Heart left ventricle (tissue), 16 donors: ENCODE measurements around the gene LRMDA. TPM values are rescaled to one million over a fixed set of nuclear protein-coding genes. Genes with fewer than 3 reads are reported as not detected.

Experiments
- ATAC-seq, 4 donors: fragments of 200-7000 bp; cut with Tn5 transposase; one replicate each; pipeline ENCODE4 v1.9.1; 2020 to 2022; ENCODE audit warnings: moderate library complexity in 4 of 4, mild to moderate bottlenecking in 3 of 4, moderate number of reproducible peaks in 1 of 4
- DNase-seq, 5 donors: peaks; one replicate each; pipeline ENCODE4 v3.0.0-alpha.2; 2020
- H3K27ac ChIP-seq, 12 donors: fragments of 200-600 bp; sonication (generic) in 4 of 12; one replicate each; pipeline versions ENCODE4 v1.5.0 to v1.8.0; 2016 to 2022; ENCODE audit warnings: mild to moderate bottlenecking in 2 of 12
- H3K27me3 ChIP-seq, 9 donors: fragments of 200-600 bp; sonication (generic) in 2 of 9; one replicate each; pipeline versions ENCODE4 v1.5.1 to v1.8.0; 2016 to 2022; ENCODE audit warnings: mild to moderate bottlenecking in 3 of 9
- H3K36me3 ChIP-seq, 9 donors: fragments of 200-600 bp; sonication (generic) in 2 of 9; one replicate each; pipeline versions ENCODE4 v1.5.0 to v1.8.0; 2018 to 2022; ENCODE audit warnings: mild to moderate bottlenecking in 2 of 9
- H3K4me1 ChIP-seq, 12 donors: fragments of 200-600 bp; sonication (generic) in 4 of 12; one replicate each; pipeline versions ENCODE4 v1.5.0 to v1.8.0; 2016 to 2022; ENCODE audit warnings: mild to moderate bottlenecking in 3 of 12
- H3K4me3 ChIP-seq, 12 donors: fragments of 200-600 bp; sonication (generic) in 4 of 12; one replicate each; pipeline versions ENCODE4 v1.5.0 to v1.8.0; 2017 to 2022; ENCODE audit warnings: mild to moderate bottlenecking in 9 of 12, moderate library complexity in 4 of 12
- H3K9me3 ChIP-seq, 12 donors: fragments of 200-600 bp; sonication (generic) in 4 of 12; one replicate each; pipeline versions ENCODE4 v1.5.0 to v1.8.0; 2016 to 2022; ENCODE audit warnings: mild to moderate bottlenecking in 1 of 12
- CTCF ChIP-seq, 12 donors: fragments of 200-600 bp; sonication (generic) in 4 of 12; IDR thresholded peaks; one replicate each; pipeline versions ENCODE4 v1.5.0 to v1.8.0; 2018 to 2022; ENCODE audit warnings: antibody characterized with exemption in 12 of 12, mild to moderate bottlenecking in 5 of 12
- POLR2A ChIP-seq, 2 donors: fragments of 450-650 bp; IDR thresholded peaks; one replicate each; pipeline ENCODE4 v1.6.1; 2017; ENCODE audit warnings: antibody characterized with exemption in 2 of 2, mild to moderate bottlenecking in 2 of 2, moderate library complexity in 2 of 2
- WGBS, 4 donors: extraction: QIAGEN DNeasy Blood & Tissue Kit in 2 of 4; methylation state at CpG; one replicate each; pipeline versions ENCODE4 v1.1.5 to v1.1.7; 2013 to 2018; 5-methylcytosine and 5-hydroxymethylcytosine counted together
- intact Hi-C, 10 donors: fragments of 100-400 bp; cut with DNase I; formaldehyde crosslinking; loops; one replicate each; pipeline versions ENCODE4 v1.11.1 to v1.14.2; 2022
- polyA plus RNA-seq, 2 donors: library from polyadenylated mRNA; stranded (reverse); fragments of 200-250 nt; gene quantifications; one replicate each; pipeline ENCODE4 v1.2.3, GENCODE V29; 2013
- total RNA-seq, 9 donors: library from RNA; depleted of rRNA in 2 of 9; stranded (reverse); fragments of >200 nt in 2 of 9; fragmentation: NEBNext Ultra II Directional in 3 of 9; extraction: Animal tissue kit (Norgen Biotek cat#: 25700) in 3 of 9; gene quantifications; one replicate each; pipeline versions ENCODE4 v1.1.0 to v1.2.4, GENCODE V29; 2016 to 2023
- donor health status: ischemic (EF 13 %, LVEDD 7.1; RV severe dilation, severe dysfunction).
- donor health status: healthy with polysubstance abuse.
- donor health status: DM: no; HTN: yes; CAD: no.
- donor health status: DM: no; HTN: no; CAD: no.
- donor health status: ischemic (EF 25% LVEDD 6.9; RV normal size, moderate dysfunction).
- donor health status: ischemic (EF 25% LVEDD 5.7; RV mildly dilated, moderate dysfunction).
- donor health status: healthy.
- donor health status: DM: yes; HTN: yes; CAD: no.
- donor health status: ischemic (EF 35%, LVEDD 5.7; RV mildly dilated, moderate dysfunction).
- donor health status: nonischemic (EF 11% LVEDD 7.7; RV severe dilation, severe dysfunction).
- donor health status: DM: yes; HTN: yes; CAD: no.
- donor health status: PGD.
- donor health status: ischemic (EF 29% LVEDD 5.4; RV normal size, mild dysfunction).
- donor health status: nonischemic (EF 23%, LVEDD 6.1; RV moderate dilation, normal function).

Gene LRMDA
- total and polyA plus RNA-seq, 11 donors: 2.4 to 34.4 (median 14.9) TPM

GRCh38 chr10:75477680-75478079 is 46.3 kb downstream of the LRMDA start:
- TF ChIP-seq CTCF (IDR thresholded peaks at IDR 0.05) (no peak), POLR2A (IDR thresholded peaks at IDR 0.05) (no peak)
- H3K36me3 ChIP-seq: no peaks in the 10 kb centered on the region
- H3K27ac ChIP-seq: no peak overlapping the region
- no peak overlapping the region for H3K4me3 ChIP-seq
- ATAC-seq (no peak), DNase-seq (no peak)
- WGBS, 4 donors: 84 to 95% (median 91%) methylated on average over 4 of the region's 4 CpGs
- H3K4me1 ChIP-seq: peaks cover 0 to 4% (median 0%) of the 10 kb centered on the region in 12 donors
- intact Hi-C loops: no loop called here
- no peaks in the 10 kb centered on the region for H3K27me3 ChIP-seq
- H3K9me3 ChIP-seq: no peaks in the 10 kb centered on the region

- TF ChIP-seq POLR2A (IDR thresholded peaks at IDR 0.05) (no peak), CTCF (IDR thresholded peaks at IDR 0.05) (no peak)
- no peak for ATAC-seq
- DNase-seq: no peak
- Histone ChIP-seq H3K36me3 (no peaks in the 10 kb centered on the region), H3K4me3 (no peak overlapping the region), H3K27ac (no peak overlapping the region), H3K9me3 (peaks cover 0 to 20% (median 0%) of the 10 kb centered on the region in 12 donors), H3K4me1 (peaks cover 0 to 4% (median 0%) of the 10 kb centered on the region in 12 donors), H3K27me3 (no peaks in the 10 kb centered on the region)
- intact Hi-C loops: no loop called here
- WGBS, 4 donors: 92 to 98% (median 97%) methylated on average over 3 of the region's 3 CpGs
These were observed 49.0 kb downstream of the LRMDA start for GRCh38 chr10:75480374-75480773.

GRCh38 chr10:75483188-75483587 is 51.8 kb downstream of the LRMDA start:
- intact Hi-C loops: no loop called here

GRCh38 chr10:75484717-75485116 is 53.3 kb downstream of the LRMDA start:
- 100% methylated on average over 1 of the region's 1 CpG for WGBS, 4 donors
- Histone ChIP-seq H3K4me1 (peaks cover 0 to 7% (median 0%) of the 10 kb centered on the region in 12 donors), H3K27ac (no peak overlapping the region), H3K4me3 (no peak overlapping the region), H3K9me3 (peaks cover 0 to 21% (median 0%) of the 10 kb centered on the region in 12 donors), H3K27me3 (no peaks in the 10 kb centered on the region), H3K36me3 (no peaks in the 10 kb centered on the region)
- TF ChIP-seq CTCF (IDR thresholded peaks at IDR 0.05) (no peak), POLR2A (IDR thresholded peaks at IDR 0.05) (no peak)
- DNase-seq (no peak), ATAC-seq (no peak)
- intact Hi-C loops: no loop called here

More at GRCh38 chr10:75483188-75483587, 51.8 kb downstream of the LRMDA start:
- WGBS, 4 donors: 92 to 100% (median 98%) methylated on average over 1 of the region's 1 CpG
- Histone ChIP-seq H3K9me3 (peaks cover 0 to 21% (median 0%) of the 10 kb centered on the region in 12 donors), H3K4me1 (peaks cover 0 to 7% (median 0%) of the 10 kb centered on the region in 12 donors), H3K27me3 (no peaks in the 10 kb centered on the region), H3K36me3 (no peaks in the 10 kb centered on the region), H3K4me3 (no peak overlapping the region), H3K27ac (no peak overlapping the region)
- TF ChIP-seq CTCF (IDR thresholded peaks at IDR 0.05) (no peak), POLR2A (IDR thresholded peaks at IDR 0.05) (no peak)
- ATAC-seq (no peak), DNase-seq (no peak)
